Keratinocyte (primary cell): Measurements from ENCODE around the gene AUH.

Experiments used
- CTCF ChIP-seq, 3 experiments: IDR thresholded peaks in 1 of 3; conservative IDR thresholded peaks in 1 of 3; optimal IDR thresholded peaks in 1 of 3; 2 replicates in 2 of 3; 3 replicates in 1 of 3; pipeline versions ENCODE3 to v1.5.1; 2011; ENCODE audit warnings: low read length in 3 of 3, mild to moderate bottlenecking in 3 of 3, moderate library complexity in 2 of 3, control low read depth in 1 of 3, inconsistent platforms in 1 of 3; ENCODE audit not compliant: insufficient read depth in 2 of 3; ENCODE audit errors: extremely low read depth in 1 of 3
- EZH2 ChIP-seq: IDR thresholded peaks from one replicate; pipeline ENCODE4 v1.6.1; 2012; ENCODE audit warnings: inconsistent platforms, mild to moderate bottlenecking, low read length, moderate library complexity

- no peak for TF ChIP-seq CTCF (optimal IDR thresholded peaks at IDR 0.05 in 1 of 3, IDR thresholded peaks at IDR 0.05 in 1 of 3, conservative IDR thresholded peaks at IDR 0.05 in 1 of 3; ENCODE audit: extremely low read depth in 1 of 3, insufficient read depth in 2 of 3, low read length in 3 of 3)
- TF ChIP-seq EZH2, result no peak
These were observed 14.3 kb downstream of the AUH start for GRCh38 chr9:91347377-91347776.
